Loucy (cell line): ENCODE measurements around the gene CRYBG2.

ENCODE experiments used
- H2AFZ ChIP-seq: fragments of 200-600 bp; sonication (generic); 2 replicates; pipeline ENCODE4 v1.6.0; 2016; ENCODE audit warnings: antibody characterized with exemption, mild to moderate bottlenecking, low read length, moderate library complexity
- H3F3A ChIP-seq: fragments of 200-600 bp; 2 replicates; pipeline ENCODE4 v1.6.0; 2016; ENCODE audit warnings: antibody characterized with exemption, low read depth, mild to moderate bottlenecking
- H3K27me3 ChIP-seq: fragments of 200-600 bp; sonication (generic); 2 replicates; pipeline ENCODE4 v1.6.1; 2014; ENCODE audit warnings: low read length, mild to moderate bottlenecking; ENCODE audit not compliant: insufficient read depth, poor library complexity, severe bottlenecking
- H3K36me3 ChIP-seq: fragments of 200-600 bp; sonication (generic); 2 replicates; pipeline ENCODE4 v1.6.1; 2016; ENCODE audit warnings: low read length; ENCODE audit not compliant: insufficient read depth
- H3K4me1 ChIP-seq: fragments of 200-600 bp; sonication (generic); 2 replicates; pipeline ENCODE4 v1.5.1; 2014; ENCODE audit warnings: low read length, mild to moderate bottlenecking; ENCODE audit not compliant: insufficient read depth, poor library complexity, severe bottlenecking
- H3K4me2 ChIP-seq: fragments of 200-600 bp; sonication (generic); 2 replicates; pipeline ENCODE4 v1.6.0; 2014; ENCODE audit warnings: antibody characterized with exemption, low read length, low read depth, mild to moderate bottlenecking; ENCODE audit not compliant: poor library complexity, severe bottlenecking
- H3K4me3 ChIP-seq: fragments of 200-600 bp; sonication (generic); 2 replicates; pipeline ENCODE4 v1.5.1; 2014; ENCODE audit warnings: low read length, mild to moderate bottlenecking, mixed read lengths; ENCODE audit not compliant: poor library complexity, severe bottlenecking
- H3K79me2 ChIP-seq: fragments of 200-600 bp; sonication (generic); 2 replicates; pipeline ENCODE4 v1.6.1; 2014; ENCODE audit warnings: low read length; ENCODE audit not compliant: insufficient read depth
- H3K9ac ChIP-seq: fragments of 200-600 bp; sonication (generic); 2 replicates; pipeline ENCODE4 v1.6.0; 2014; ENCODE audit warnings: mild to moderate bottlenecking, low read depth, low read length, moderate library complexity; ENCODE audit not compliant: poor library complexity, severe bottlenecking
- H3K9me2 ChIP-seq: fragments of 200-600 bp; sonication (generic); replicated peaks from 2 replicates; pipeline ENCODE4 v1.6.1; 2016; ENCODE audit warnings: low read depth, low read length, mixed read lengths
- H3K9me3 ChIP-seq: fragments of 200-600 bp; sonication (generic); 2 replicates; pipeline ENCODE4 v1.6.1; 2014; ENCODE audit warnings: mild to moderate bottlenecking, antibody characterized with exemption, low read length, low read depth; ENCODE audit not compliant: insufficient read depth
- H4K20me1 ChIP-seq: fragments of 200-600 bp; sonication (generic); 2 replicates; pipeline ENCODE4 v1.6.0; 2014; ENCODE audit warnings: antibody characterized with exemption, low read length, mild to moderate bottlenecking; ENCODE audit not compliant: insufficient read depth, poor library complexity, severe bottlenecking
- CTCF ChIP-seq: fragments of 200-600 bp; sonication (generic); conservative IDR thresholded peaks from 2 replicates; pipeline ENCODE4 v1.5.1; 2014; ENCODE audit warnings: mild to moderate bottlenecking, antibody characterized with exemption, low read length
- EZH2phosphoT487 ChIP-seq: fragments of 200-600 bp; IDR thresholded peaks from 2 replicates; pipeline ENCODE4 v1.6.1; 2018; ENCODE audit warnings: antibody characterized with exemption, mild to moderate bottlenecking, moderate library complexity, borderline replicate concordance

CRYBG2 gene

GRCh38 chr1:26367441-26367840, 13.5 kb upstream of the CRYBG2 start:
- H3K36me3 ChIP-seq: no peaks in the 10 kb centered on the region
- no peaks in the 10 kb centered on the region for H3K9me3 ChIP-seq
- peaks cover 32% of the 10 kb centered on the region for H3K79me2 ChIP-seq
- no peak overlapping the region for H3K4me3 ChIP-seq
- no peaks in the 10 kb centered on the region for H4K20me1 ChIP-seq
- H3K4me1 ChIP-seq: peaks cover 64% of the 10 kb centered on the region
- peak overlapping the region; percentile 41 for H3K4me2 ChIP-seq
- no peaks in the 10 kb centered on the region for H3K27me3 ChIP-seq
- no peaks in the 10 kb centered on the region for H3K9me2 ChIP-seq
- H2AFZ ChIP-seq: no peak overlapping the region
- TF ChIP-seq EZH2phosphoT487: no peak
- no peak for TF ChIP-seq CTCF
- no peak overlapping the region for H3K9ac ChIP-seq
- H3F3A ChIP-seq: 0 out of 2 replicates have a peak, but pooled peaks cover 3% of the 10 kb centered on the region

DNA sequence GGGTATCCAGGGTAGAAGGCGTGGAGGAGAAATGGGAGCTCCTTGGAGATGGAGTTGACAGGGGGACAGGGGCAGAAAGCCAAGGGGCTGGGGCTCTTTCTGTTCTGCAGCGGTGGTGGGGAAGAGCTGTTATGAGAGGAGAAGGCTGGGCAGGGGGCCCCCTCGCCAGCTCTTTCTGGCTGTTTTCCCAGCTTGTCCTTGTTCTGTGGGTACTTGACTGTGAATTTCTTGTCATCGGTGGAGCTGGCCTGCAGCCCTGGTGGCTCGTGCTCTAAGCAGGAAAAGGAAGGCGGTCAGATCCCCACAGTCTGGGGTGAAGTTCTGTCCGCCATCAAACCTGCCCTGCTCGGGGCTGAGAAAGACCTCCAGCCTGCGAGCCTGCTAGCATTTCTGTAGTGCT, 11.0 kb upstream of the CRYBG2 start:
- Histone ChIP-seq H3K9me2 (no peaks in the 10 kb centered on the region), H3K36me3 (no peaks in the 10 kb centered on the region), H3K9ac (no peak overlapping the region), H2AFZ (no peak overlapping the region), H3K27me3 (no peaks in the 10 kb centered on the region), H4K20me1 (no peaks in the 10 kb centered on the region), H3K4me2 (peak overlapping the region; percentile 11), H3K4me1 (peaks cover 48% of the 10 kb centered on the region), H3F3A (no peaks in the 10 kb centered on the region), H3K9me3 (no peaks in the 10 kb centered on the region), H3K79me2 (peaks cover 26% of the 10 kb centered on the region), H3K4me3 (no peak overlapping the region)
- no peak for TF ChIP-seq CTCF
- no peak for TF ChIP-seq EZH2phosphoT487

GRCh38 chr1:26363549-26364448, 9.9 kb upstream of the CRYBG2 start:
- Histone ChIP-seq H3K4me3 (no peak overlapping the region), H2AFZ (no peak overlapping the region), H3K4me1 (peaks cover 44% of the 10 kb centered on the region), H3F3A (no peaks in the 10 kb centered on the region), H3K9me3 (no peaks in the 10 kb centered on the region), H3K4me2 (peak overlapping the region; percentile 46), H3K36me3 (no peaks in the 10 kb centered on the region), H3K9me2 (no peaks in the 10 kb centered on the region), H3K27me3 (no peaks in the 10 kb centered on the region), H3K9ac (peak overlapping the region; percentile 43), H4K20me1 (no peaks in the 10 kb centered on the region), H3K79me2 (peaks cover 17% of the 10 kb centered on the region; the same call in 1 of the 2 replicates)
- TF ChIP-seq EZH2phosphoT487 (no peak), CTCF (peak; percentile 96)
